ENCODE measurements around the gene RBP4.

RBP4 gene

GRCh38 chr10:93620925-93621324, 19.9 kb upstream of the RBP4 start:
- no peak for DNase-seq (ENCODE audit: low spot score)
- H3K4me3 ChIP-seq = no peak overlapping the region
- H3K27ac ChIP-seq = no peak overlapping the region
- TF ChIP-seq CTCF (IDR thresholded peaks at IDR 0.05) = no peak

DNA sequence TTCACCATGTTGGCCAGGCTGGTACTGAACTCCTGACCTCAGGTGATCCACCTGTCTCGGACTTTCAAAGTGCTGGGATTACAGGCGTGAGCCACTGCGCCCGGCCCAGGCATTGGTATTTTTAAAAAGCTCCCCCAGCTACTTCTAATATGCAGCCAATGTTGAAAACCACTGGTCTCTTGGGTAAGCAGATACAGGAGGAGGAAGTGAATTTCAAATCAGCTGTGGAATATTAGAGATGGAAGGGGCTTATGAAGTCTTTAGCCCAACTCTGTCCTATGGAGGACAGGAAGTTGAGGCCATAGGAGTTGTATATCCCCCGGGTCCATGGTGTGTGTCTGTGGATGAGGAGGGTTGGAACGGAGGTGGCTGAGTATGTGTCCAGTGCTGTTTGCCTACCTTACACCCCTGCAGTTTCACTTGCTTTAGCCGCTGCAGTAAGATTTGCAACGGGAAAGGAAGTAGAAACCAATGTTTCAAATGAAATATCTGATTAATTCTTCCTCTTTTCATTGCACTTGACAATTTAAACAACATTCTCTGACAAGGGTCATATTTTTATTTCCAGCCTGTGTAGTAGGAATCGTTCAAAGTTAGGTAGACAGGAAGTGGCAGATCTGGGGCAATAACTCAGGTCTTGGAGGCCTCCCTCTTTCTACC, 14.7 kb upstream of the RBP4 start:
- Histone ChIP-seq H3K4me3 (no peak overlapping the region), H3K27ac (peak overlapping the region in 1 of 2 donors; percentile 45)
- no peak for DNase-seq (ENCODE audit: low spot score)
- TF ChIP-seq CTCF (IDR thresholded peaks at IDR 0.05) = no peak

DNA sequence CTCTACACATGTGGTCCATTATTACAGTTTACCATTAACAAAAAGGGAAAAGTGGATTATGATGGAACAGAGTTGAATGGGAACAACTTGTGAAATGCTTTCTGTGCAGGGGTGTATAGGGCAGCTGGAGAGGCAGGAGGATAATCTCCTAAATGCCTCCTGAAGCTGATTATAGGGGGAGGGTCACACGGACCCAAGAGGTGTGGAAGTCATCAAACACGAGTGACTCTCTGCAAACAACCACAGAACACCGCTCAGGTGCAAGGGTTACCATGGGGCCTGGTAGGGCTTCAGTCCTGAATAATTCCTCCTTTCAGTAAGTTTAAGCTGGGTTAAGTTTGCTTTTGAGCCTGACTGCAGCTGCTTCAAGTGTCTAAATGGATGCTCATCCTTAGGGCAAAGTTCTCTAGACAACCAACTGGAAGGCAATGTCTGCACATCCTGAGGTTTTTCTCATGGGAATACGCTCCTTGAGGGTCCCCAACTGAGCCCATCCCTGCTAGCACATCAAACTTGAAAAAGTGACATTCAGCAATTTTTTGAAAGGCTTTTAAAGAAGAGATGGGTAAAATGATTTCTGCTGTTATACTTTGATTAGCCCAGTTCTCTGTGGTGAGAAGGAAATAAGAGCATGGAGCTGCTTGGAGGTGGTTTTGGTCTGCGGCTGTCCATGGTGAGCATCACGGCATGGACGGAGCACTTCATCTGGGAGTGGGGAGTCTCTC, 13.2 kb upstream of the RBP4 start:
- no peak for TF ChIP-seq CTCF (IDR thresholded peaks at IDR 0.05)
- H3K4me3 ChIP-seq = no peak overlapping the region
- no peak for DNase-seq (ENCODE audit: low spot score)
- H3K27ac ChIP-seq = no peak overlapping the region

DNA sequence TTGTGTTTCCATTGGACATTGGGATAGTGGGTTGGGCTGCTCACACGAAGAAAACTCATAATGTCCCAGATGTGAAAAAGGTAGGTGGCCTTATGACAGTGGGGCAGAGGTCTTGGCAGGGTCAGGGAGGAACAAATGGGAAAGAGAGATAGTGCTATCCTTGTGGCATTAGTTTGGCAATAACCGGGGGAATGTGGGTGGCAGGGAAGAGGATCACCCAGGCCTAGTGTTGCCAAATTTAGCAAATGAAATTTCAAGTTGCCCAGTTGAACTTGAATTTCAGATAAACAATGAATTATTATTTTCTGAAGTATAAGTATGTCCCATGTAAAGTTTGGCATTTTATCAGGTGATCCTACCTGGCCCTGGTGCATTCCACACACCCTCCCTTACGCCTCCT, 12.1 kb upstream of the RBP4 start:
- Histone ChIP-seq H3K27ac (no peak overlapping the region), H3K4me3 (no peak overlapping the region)
- DNase-seq (ENCODE audit: low spot score) = no peak
- TF ChIP-seq CTCF (IDR thresholded peaks at IDR 0.05) = no peak

GRCh38 chr10:93612311-93612710, 11.3 kb upstream of the RBP4 start, which contains the start of gene PDE6C:
Gene PDE6C (plus strand): TSS chr10:93612537. CDS start chr10:93612726, 189 bp downstream.
- Histone ChIP-seq H3K27ac (no peak within 1 kb of the TSS), H3K4me3 (no peak within 1 kb of the TSS)
- no peak for TF ChIP-seq CTCF (IDR thresholded peaks at IDR 0.05)
- DNase-seq (ENCODE audit: low spot score) = no peak

DNA sequence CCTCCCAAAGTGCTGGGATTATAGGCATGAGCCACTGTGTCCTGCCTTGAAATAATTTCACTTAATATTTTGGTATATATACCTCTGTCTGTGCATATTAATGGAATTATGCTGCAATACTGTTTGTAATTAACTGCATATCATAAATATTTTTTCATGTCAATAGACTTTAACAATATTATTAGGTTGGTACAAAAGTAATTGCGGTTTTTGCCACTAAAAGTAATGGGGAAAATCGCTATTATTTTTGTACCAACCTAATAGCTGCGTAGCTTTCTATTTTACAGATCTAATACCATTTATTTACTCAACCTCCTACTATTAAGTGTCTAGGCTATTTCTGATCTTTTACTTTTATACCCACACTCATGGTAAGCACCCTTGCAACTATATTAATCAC, 7.4 kb upstream of the RBP4 start:
- no peak for DNase-seq (ENCODE audit: low spot score)
- H3K27ac ChIP-seq = no peak overlapping the region
- TF ChIP-seq CTCF (IDR thresholded peaks at IDR 0.05) = no peak
- H3K4me3 ChIP-seq = no peak overlapping the region

- no peak for DNase-seq (ENCODE audit: low spot score)
- no peak overlapping the region for H3K4me3 ChIP-seq
- no peak for TF ChIP-seq CTCF (IDR thresholded peaks at IDR 0.05)
- no peak overlapping the region for H3K27ac ChIP-seq
Observed at GRCh38 chr10:93604146-93604545, 3.1 kb upstream of the RBP4 start.

Data from coronary artery (tissue), 2 donors.